HepG2 (cell line): ENCODE measurements around the gene RANBP3.

Experiments
- BHLHE40 ChIP-seq: IDR thresholded peaks from 2 replicates; pipeline ENCODE4 v1.6.1; 2011; ENCODE audit warnings: low read length, improper control_type of control experiment
- CTCF ChIP-seq: sonication (generic); formaldehyde crosslinking; IDR thresholded peaks from 2 replicates; pipeline ENCODE4 v1.5.0; 2020; ENCODE audit warnings: mild to moderate bottlenecking, missing genetic modification reagents, moderate library complexity
- POLR2A ChIP-seq, 2 experiments: IDR thresholded peaks; 2 replicates each; pipeline ENCODE4 v1.6.1; 2011; ENCODE audit warnings: low read depth in 2 of 2, low read length in 2 of 2, mild to moderate bottlenecking in 1 of 2, moderate library complexity in 1 of 2; ENCODE audit not compliant: insufficient read depth in 1 of 2
- POLR2AphosphoS2 ChIP-seq: IDR thresholded peaks from 2 replicates; pipeline ENCODE4 v1.6.1; 2011; ENCODE audit warnings: low read depth, low read length, improper control_type of control experiment
- ZBTB7A ChIP-seq: sonication (generic); formaldehyde crosslinking; IDR thresholded peaks from 2 replicates; pipeline ENCODE4 v1.8.0; 2022; ENCODE audit warnings: mild to moderate bottlenecking, missing genetic modification reagents
- ZNF326 ChIP-seq: sonication (generic); formaldehyde crosslinking; IDR thresholded peaks from 2 replicates; pipeline ENCODE4 v1.4.0; 2020; ENCODE audit warnings: missing genetic modification reagents, borderline replicate concordance
- ZNF562 ChIP-seq: sonication (generic); formaldehyde crosslinking; IDR thresholded peaks from 2 replicates; pipeline ENCODE4 v1.8.0; 2022; ENCODE audit warnings: missing genetic modification reagents, borderline replicate concordance
- ZNF704 ChIP-seq: sonication (generic); formaldehyde crosslinking; IDR thresholded peaks from 2 replicates; pipeline ENCODE4 v1.8.1; 2023; ENCODE audit warnings: mild to moderate bottlenecking, inconsistent platforms, moderate library complexity, missing genetic modification reagents, borderline replicate concordance

DNA sequence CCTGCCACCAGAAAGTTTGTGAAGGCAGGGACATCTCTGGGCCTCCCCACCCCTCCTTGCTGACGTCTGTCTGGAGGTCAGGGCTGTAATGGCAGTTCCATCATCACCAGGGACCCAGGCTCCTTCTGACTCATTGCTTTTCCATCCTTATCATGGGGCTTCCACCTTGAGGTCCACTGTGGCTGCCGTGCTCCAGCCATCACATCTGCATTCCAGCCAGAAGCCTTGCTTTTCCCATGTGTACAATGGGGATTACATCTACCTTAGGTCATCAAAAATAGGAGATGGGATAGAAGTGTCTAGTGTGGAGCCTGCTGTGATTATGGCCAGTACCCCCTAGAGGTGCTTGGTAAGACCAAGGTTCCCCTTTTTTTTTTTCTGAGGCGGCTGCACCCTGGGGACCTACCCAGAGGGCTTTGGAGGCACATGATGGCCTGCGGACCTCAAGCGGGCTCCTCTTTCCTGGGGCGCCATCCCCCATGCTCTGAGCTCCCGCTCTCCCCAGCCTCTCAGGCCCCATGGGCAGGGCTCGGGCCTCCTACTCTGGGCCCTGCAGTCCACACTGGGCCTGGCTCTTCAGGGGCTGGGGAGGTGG lies 13.4 kb upstream of the RANBP3 start:
- TF ChIP-seq ZNF562 (CRISPR knock-in tag) (no peak), POLR2AphosphoS2 (no peak), POLR2A (IDR thresholded peaks at IDR 0.05; ENCODE audit: insufficient read depth in 1 of 2, low read depth in 2 of 2, low read length in 2 of 2) (no peak), CTCF (CRISPR knock-in tag) (no peak), ZNF704 (CRISPR knock-in tag) (no peak), ZBTB7A (CRISPR knock-in tag) (no peak), ZNF326 (no peak), BHLHE40 (no peak)
